Inflammatory macrophage treated with lipopolysaccharide for 1 hour (primary cell): ENCODE measurements around the gene NOS1.
"Not testable (repeated sequence)": the region's sequence is repeated elsewhere in the genome, so short reads cannot be mapped to it uniquely, and the experiment has no call there.

ENCODE experiments used
- DNase-seq, 2 donors: peaks; one replicate each; pipeline ENCODE4 v3.0.0-alpha.2; 2020 to 2022

Gene NOS1

DNA sequence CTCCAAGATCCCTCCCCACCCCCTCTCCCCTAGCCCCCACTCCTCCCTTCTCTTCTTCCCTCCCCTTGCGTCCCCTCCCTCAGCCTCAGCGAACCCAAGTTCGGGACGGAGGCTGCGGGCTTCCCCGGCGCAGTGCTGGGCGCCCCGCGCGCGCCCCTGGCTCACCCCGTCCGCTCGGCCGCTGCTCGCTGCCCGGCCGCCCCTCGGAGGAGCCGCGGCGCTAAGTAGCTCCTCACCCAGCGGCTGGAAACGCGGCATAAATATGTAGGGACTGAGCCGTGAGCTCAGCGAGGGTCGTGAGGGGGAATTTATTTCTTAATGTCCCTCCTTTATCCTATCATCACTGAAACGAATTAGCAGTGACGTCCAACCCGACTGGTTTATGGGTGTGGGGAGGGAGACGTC, at the start of gene NOS1:
NOS1 (minus strand) TSS at position 280 of the 405 bp plus-strand sequence. CDS start 30,557 bp downstream, outside the sequence.
- no peak for DNase-seq

GRCh38 chr12:117409286-117409685, 47.9 kb upstream of the NOS1 start:
- DNase-seq: no peak

DNA sequence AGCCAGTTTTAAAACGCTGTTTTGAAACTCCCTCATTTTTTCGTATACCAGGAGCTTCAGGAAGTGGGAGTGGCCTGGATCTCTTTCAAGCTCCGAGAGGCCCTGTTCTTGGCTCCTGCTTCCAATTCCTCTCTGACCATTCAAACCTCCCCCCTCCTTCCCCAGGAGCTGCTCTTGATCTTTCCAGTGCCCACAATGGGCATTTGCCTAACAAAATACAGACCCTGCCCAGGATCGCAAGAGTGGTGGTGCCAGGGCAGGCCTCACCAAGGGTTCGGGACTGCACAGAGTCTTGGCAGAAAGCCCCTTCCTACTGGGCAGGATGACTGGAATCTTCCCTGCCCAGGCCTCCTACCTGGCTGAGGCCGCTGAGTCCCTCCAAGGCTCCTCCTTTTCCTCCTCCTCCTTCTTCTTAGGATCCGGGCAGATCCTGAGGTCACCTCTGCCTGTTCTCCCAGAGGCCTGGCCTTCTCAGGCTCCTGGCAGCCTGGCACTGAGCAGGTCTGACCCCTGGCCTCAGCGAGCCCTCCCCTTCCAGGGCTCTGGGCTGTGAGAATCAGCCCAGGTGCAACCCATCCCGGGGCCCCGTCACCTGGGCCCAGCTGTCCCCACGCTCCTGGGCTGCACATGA, 46.9 kb upstream of the NOS1 start:
- no peak for DNase-seq

DNA sequence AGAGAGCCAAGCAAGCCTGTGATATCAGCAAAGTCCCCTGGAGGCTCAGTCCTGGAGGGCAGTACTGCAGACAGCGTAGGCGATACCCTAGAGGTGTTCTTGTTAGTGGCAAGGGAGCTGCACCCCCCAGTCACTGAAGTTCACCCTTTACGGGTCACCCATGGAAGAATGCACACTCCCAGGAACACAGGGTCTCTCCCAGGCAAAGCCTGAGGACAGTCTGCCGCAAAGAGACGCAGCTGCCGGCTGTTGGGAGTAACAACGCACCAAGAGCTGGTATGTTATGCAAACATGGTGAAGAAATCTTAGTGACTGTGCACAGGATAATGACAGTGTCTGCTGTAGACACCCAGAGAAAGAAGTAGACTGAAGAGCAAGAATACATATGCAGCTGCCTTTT, 43.5 kb upstream of the NOS1 start:
- DNase-seq: no peak

DNA sequence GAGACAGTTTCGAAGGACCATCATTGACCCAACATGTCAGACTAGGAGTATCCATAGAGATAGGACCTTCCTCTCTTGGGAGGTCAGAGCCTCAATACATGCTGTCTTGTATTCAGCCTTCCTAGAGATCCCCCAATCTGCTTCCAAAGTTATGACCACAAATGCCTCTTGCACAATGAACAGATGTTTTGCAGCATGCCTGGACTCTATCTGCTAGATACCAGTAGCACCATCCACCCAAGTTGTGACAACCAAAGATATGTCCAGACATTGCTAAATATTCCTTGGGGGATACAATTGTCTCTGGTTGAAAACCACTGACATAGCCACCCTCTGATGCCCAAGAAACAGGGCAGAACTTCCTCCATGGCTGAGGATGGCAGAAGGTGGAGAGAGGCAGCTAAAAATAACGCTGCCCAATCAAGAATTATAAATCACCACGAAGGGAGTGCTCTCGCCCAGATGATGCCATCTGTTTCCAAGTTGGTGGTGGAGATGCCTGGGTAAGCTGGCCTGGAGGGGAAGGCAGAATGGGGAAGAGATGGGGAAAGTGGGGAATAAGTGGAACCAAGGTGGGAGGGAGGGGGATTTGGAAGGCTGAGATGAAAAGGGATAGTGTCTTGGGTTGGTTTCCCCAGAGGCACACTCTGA, 42.9 kb upstream of the NOS1 start:
- DNase-seq: no peak

DNA sequence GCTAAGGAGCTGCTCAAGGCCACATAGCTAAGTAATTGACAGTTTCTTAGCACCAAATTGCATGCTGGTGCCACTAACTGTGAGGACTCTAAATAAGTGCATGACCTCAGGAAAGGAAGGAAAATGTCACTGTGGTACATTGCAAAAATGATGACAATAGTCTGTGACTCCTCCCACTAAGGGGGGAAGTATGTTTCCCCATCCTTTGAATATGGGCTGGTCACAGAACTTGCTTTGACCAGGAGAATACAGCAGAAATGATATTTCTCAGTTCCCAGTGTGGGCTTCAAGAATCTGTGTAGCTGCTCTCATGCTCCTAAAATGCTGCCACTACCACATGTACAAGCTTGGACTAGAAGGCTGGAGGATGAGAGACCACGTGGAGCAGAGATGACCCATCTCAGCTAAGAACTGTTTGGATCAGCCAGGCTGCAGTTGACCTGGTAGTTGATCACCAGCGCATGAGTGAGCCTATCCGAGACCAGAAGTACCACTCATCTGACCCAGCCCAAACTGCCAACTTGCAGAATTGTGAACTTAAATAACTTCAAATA, 42.2 kb upstream of the NOS1 start:
- DNase-seq: no peak

DNA sequence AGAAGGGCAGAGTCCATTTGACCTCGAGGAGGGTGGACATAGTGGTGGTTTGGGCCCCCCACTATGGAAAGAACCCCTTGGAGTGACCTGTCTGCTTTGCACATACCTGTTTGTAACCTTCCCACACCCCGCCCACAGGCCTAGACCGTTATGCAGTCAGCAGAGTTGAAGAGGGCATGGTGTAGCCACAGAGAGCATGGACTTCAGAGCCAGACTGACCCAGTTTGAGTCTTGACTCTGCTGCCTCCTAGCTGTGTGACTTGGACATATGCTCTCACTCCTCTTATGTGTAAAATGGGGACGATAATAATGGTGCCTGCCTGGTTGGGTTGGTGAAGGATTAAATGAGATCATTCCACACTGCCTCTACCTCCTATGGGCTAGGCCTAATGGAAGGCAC, 40.9 kb upstream of the NOS1 start:
- no peak for DNase-seq

DNA sequence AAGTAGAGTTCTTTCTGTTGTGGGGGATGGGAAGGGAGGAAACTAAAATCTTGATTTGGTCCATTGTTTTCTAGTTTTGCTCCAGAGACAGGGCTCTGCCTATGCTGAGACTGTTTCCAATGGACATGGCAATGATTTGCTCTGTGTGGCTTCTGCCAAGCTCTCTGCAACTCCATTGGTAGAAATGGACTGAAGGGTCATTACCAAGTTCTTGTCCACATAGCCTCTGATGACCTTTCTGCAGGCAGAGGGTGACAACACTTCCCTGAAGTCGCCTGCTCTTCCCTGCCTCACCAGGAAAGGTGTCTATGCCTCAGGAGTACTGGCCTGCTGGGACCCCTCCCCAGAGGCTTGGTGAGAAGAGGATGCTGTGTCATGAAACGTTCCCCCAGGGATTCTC, 39.5 kb upstream of the NOS1 start:
- DNase-seq: no peak

GRCh38 chr12:117398482-117398881, 37.1 kb upstream of the NOS1 start:
- not testable (repeated sequence) for DNase-seq

DNA sequence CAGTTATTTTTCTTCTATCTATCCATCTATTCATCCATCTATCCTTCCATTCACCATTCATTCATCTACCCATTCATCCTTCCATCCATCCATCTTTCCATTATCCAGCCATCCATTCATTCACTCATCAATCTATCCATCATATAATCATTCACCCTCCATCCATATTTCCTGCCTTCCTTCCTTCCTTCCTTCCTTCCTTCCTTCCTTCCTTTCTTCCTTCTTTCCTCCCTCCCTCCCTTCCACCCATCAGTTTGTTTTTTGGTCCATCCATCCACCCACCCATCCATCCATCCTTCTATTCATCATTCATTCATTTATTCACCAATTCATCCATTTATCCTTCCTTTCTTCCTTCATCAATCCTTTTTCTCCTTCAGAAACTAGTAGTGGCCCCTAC, 34.3 kb upstream of the NOS1 start:
- no peak for DNase-seq

GRCh38 chr12:117394491-117394890, 33.1 kb upstream of the NOS1 start:
- no peak for DNase-seq

DNA sequence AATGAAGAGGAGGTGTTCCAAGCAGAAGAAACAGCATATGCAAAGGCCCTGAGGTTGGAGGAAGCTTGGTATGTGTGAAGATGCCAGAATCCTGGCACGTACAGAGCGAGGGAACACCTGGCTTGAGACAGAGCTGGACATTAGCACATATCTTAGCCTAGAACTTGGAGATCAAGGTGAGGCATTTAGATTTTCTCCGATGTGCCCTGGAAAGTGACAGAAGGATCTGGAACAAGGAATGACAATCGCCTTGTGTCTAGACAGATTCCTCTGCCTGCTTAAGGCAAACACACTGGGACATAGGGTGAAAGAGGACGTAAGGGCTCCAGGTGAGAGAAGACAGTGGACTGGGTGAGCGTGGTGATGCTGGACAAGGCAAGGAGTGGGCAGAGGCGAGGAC, 32.2 kb upstream of the NOS1 start:
- DNase-seq: no peak

GRCh38 chr12:117390866-117391265, 29.4 kb upstream of the NOS1 start:
- no peak for DNase-seq

DNA sequence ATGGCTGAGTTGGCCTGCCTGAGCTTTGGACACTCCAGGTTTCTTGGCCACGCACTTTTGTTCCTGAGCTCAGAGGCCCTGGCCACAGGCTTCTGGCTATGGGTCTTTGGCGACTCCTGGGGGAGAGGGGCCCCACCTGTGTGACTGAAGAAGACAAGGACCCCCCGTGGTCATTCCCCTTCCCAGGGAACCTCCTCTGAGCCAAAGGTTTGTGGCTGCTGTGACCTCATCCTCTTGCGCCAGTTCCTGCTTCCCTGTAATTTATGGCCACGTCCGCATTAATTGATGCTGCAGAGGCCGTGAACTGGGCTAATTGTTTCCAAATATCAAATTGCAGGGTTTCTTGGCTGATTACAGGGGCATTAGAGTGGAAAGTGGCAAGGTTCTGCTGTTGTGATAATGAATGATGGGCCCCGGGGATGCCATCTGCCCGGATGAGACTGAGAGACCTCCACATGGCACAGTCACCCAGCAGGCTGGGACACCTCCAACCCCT, 27.6 kb upstream of the NOS1 start:
- DNase-seq: no peak

GRCh38 chr12:117387832-117388231, 26.4 kb upstream of the NOS1 start:
- DNase-seq: no peak

DNA sequence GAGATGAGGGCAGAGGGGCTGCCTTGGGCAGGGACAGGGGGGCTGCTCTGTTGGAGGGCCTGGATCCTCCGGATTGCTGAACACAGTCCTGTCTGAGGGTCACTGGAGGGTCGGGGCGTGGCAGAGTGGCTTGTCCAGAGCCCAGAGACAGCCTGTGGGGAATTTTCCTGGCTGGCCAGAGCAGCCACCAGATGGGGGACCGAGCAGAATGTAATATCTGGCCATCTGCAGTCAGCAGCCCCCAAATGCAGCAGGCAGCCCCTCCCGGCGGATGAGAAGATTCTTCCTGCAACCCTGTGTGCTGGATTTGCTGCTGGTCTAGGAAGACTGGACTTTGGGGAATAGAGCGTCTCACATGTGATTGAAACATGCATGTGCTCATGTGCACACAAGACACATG, 23.3 kb upstream of the NOS1 start:
- no peak for DNase-seq

DNA sequence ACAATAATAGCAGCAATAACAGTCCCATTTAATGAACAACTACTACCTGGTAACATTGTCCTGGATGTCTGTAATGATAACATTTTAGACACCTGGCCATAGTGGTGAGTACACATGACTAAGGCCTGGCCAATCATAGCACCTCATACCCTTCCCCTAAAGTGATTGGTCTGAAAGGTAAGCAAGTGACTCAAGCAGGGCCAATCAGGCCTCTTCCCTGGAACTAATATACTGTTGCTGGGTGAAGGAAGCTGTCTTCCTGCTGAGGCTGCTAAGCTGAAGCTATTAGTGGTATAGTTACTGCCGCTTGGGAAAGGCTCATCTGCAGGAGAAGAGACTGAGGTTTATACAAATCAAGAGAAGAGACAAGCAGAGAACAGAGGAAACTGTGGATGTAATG, 18.7 kb upstream of the NOS1 start:
- DNase-seq: no peak

DNA sequence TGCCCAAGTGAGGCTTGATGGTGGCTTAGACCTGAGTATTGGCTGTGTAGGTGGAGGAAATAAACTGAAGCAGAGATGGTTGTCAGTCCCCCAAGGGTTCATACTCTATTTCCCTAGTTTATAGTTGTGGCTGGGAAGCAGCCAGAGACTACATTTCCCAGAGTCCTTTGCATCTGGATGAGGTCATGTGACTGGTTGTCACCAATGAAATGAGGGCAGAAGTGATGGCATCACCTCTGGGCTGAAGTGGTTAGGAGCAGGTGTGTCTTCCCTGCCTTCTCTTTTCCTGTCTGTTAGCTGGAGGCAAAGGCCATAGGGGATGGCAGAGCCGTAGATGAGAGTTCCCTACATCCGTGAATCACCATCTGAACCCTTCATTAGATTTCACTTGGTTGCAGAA, 16.3 kb upstream of the NOS1 start:
- peak in 1 of 2 donors; percentile 3 for DNase-seq

DNA sequence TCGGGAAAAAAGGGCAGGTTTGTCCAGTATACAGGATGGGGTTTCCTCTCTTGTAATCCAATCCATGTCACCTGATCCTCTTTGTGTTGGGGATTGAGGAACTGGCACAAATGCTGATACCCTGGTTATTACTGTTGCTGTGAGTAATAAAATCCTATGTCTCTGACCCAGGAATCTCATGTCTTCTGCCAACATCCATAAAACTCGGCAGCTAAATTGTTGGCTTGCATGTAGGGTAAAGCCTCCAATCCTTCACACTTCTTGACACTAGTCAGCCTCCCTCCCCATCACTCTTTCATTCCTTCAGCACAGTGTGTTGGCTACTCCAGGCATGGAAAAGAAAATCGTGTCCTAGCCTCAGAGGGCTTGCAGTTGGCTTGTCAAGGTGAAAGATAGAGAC, 9.2 kb upstream of the NOS1 start:
- DNase-seq: no peak

DNA sequence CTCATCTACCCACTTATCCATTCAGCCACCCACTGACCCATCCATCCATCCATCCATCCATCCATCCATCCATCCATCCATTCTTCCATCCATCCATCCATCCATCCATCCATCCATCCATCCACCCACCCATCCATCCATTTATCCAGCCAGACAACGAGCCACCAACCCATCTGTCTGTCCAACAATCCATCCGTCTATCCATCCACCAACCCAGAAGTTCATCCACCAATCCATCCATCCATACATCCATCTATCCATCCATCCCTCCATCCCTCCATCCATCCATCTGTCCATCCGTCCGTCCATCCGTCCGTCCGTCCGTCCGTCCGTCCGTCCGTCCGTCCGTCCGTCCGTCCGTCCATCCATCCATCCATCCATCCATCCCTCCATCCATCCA, 8.6 kb upstream of the NOS1 start:
- DNase-seq: not testable (repeated sequence)

- DNase-seq: peak; percentile 25 to 92
These were observed 5.7 kb upstream of the NOS1 start for GRCh38 chr12:117367006-117367638.

DNA sequence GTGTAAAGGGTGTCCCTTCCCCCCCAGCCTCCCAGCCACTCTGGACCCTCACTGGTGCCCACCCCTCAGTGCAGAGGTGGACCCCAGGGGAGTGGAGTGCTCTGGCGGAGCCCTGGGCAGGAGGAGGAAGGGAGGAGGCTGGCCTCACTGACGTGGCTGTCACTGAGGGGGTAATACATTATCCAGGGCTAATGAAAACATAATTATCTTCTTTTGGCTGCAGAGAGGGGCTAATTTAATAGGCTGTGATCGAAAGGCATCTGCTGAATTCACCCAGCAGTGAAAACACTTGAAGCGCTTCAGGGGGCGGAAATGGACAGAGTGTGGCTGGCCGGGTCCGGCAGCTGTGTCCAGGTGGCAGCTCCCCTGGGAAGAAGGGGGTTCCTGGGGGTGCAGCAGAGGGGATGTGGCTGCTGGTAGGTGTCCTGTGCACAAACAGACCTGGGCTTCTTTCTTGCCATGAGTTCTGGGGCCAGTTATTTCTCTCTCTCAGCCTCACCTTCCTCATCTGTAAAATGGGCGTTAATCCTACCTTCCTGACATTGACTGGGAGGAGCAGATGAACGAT, 3.7 kb upstream of the NOS1 start:
- DNase-seq: no peak

- no peak for DNase-seq
These were observed 2.6 kb upstream of the NOS1 start for GRCh38 chr12:117363953-117364486.
